Effector CD8-positive, alpha-beta T cell (primary cell): ENCODE measurements around the gene PRKX.
"Not testable (repeated sequence)": the region's sequence is repeated elsewhere in the genome, so short reads cannot be mapped to it uniquely, and the experiment has no call there.

ENCODE experiments used
- DNase-seq: peaks from one replicate; lab custom pipeline; 2025; lab: John Stamatoyannopoulos, UW

PRKX gene

GRCh38 chrX:3653111-3653510 lies 60.3 kb downstream of the PRKX start:
- DNase-seq = no peak

DNA sequence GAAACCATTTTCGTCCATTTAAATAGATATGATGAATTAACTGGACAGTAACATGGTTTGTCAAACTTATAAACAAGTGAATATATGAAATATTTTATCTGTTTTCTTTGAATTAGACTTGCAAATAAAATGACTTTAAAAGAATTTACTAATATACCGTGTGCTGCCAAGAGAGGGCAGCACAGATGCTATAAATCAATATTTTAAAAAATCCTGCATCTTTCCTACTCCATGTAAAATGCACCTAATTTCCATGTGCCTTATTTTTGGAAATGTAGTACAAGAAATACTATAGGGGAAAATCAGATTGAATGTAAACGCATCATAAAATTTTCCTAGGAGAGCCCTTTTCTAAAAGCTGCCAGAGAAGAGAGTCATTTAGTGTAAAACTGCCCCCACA lies 62.2 kb downstream of the PRKX start:
- no peak for DNase-seq

GRCh38 chrX:3648084-3648483 lies 65.4 kb downstream of the PRKX start:
- no peak for DNase-seq

GRCh38 chrX:3639858-3640631 lies 73.4 kb downstream of the PRKX start:
- DNase-seq = not testable (repeated sequence)

DNA sequence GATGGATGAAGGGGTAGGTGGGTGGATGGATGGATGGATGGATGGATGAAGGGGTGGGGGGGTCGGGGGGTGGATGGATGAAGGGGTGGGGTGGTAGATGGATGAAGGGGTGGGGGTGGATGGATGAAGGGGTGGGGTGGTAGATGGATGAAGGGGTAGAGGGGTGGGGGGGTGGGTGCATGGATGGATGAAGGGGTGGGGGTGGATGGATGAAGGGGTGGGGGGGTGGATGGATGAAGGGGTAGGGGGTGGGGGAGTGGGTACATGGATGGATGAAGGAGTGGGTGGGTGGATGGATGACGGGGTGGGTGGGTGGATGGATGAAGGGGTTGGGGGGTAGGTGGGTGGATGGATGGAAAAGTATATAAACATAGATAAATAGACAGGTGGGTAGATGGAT lies 74.2 kb downstream of the PRKX start:
- no peak for DNase-seq

- no peak for DNase-seq
Measured at GRCh38 chrX:3638280-3638873, 75.1 kb downstream of the PRKX start.

GRCh38 chrX:3636803-3637202 lies 76.6 kb downstream of the PRKX start:
- no peak for DNase-seq

DNA sequence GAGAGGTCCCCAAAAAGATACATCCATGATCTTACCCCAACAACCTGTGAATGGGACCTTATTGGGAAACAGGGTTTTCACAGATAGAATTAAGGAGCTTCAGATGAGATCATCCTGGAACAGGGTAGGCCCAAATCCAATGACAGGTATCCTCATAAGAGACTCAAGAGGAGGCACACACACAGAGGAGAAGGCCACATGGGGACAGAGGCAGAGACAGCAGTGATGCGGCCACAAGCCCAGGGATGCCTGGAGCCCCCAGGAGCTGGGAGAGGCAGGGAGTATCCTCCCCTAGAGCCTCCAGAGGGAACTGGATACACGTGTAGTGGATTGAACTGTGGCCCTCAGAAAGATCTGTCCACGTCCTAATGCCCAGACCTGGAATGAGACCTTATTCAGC lies 82.3 kb downstream of the PRKX start:
- DNase-seq = no peak

DNA sequence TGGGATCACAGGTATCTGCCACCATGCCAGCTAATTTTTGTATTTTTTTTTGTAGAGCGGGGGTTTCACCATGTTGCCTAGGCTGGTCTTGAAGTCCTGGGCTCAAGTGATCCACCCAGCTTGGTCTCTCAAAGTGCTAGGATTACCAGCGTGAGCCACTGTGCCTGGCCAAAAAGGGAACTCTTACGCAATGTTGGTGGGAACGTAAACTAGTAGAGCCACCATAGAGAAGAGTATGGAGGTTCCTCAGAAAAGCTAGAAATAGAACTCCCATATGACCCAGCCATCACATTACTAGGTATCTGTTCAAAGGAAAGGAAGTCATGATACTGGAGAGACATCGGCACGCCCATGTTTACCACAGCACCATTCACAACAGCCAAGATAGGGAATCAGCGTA lies 85.9 kb downstream of the PRKX start:
- DNase-seq = no peak

DNA sequence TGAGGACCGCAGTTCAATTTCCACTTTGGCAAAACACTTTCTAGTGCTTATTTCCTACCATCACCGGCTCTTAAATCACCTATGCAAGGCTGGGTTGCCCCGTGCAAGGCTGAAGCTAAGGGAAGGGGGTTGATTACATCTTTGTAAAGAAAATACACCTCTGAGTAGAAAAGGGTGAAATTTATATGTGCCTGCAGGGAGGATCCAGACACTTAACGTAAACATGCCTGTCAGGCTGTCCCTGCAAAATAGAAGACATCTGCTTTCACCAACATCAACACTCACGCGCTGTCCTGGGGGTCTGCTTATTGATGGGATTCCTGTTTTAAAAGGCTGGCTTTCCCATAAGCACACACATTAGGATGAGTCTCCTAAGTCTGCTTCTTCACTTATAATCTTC lies 92.0 kb downstream of the PRKX start:
- no peak for DNase-seq

DNA sequence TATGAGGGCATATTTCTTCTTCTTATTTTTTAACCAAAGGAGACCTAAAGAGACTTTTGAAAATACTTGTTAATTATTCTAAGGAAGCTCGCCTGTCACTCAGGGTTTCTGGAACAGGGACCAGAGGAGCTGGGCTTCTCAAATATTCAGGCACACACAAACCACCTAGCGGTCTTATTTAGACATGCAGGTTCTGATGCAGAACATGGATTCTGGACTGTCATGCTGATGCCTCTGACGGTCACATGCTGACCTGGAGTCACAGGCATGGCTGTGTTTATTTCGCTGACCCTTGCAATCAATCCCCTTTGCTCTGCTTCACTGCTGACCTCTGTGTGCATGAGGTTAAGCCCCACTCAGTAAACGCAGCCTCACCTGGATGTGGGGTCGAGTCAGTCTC lies 101.7 kb downstream of the PRKX start:
- DNase-seq = not testable (repeated sequence)

DNA sequence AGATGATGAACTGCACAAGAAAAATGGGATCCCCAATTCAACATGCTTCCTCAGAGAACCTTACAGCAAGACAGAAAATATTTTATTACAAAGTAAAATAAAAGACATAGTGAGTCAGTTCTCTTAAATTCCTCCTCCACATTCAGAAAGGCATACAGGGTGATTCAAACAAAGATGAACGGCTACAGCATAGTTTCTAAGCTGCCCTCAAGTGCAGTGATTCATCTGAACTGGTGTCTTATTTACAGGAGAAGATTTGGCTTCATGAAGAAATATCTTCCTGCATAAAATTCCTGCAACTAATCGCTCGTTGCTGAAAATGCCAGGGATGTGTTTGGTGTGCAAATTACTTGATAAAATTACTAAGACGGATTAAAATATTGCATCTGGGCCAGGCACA lies 103.6 kb downstream of the PRKX start:
- DNase-seq = no peak

GRCh38 chrX:3603026-3603661 lies 110.3 kb downstream of the PRKX start:
- DNase-seq = no peak

DNA sequence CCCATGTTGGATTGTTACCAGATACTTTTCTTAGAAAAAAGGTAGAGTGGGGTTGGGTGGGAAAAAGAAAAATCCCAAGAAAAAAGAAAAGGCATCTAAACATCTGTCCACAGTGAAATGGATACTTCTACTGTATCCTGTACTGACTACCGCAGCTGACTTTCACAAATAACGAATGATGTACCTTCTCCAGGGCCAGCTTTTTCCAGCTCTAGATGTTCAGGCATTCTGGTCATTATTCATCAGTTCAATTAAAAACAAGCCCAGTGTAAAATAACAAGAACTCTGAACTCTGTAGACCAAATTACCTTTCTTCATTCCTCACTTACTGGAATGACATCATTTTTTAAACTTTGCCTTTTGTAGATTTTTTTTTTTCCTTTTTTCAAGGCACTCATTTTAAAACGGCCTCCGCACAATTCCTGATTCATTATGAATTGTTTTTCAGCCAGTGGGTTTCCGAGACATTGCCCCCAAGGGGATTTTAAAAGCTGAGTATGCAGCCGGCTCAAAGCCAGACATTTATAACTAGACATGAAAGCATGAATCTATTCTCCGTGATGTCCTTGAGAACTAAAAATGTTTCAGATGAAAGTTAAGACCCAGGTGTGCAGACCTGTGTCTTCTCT lies 113.5 kb downstream of the PRKX start:
- DNase-seq = no peak

GRCh38 chrX:3598709-3599108 lies 114.7 kb downstream of the PRKX start:
- no peak for DNase-seq

GRCh38 chrX:3598046-3598605 lies 115.3 kb downstream of the PRKX start:
- no peak for DNase-seq

GRCh38 chrX:3592184-3592583 lies 121.3 kb downstream of the PRKX start:
- DNase-seq = no peak

DNA sequence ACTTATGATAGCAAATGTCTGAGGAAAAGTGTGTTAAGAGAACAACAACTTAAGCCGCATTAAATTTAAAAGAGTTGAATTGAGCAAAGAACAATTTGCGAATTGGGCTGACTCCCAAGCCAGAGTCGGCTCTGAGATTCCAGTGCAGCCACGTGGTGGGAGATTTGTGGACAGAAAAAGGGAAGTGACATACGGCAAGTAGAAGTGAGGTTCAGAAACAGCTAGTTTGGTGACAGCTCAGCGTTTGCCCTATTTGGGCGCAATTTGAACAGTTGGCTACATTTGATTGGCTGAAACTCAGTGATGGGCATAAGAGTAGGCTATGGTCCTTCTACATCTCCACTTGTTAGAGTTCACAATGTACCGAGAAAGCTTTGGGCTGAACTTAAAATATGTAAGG lies 124.0 kb downstream of the PRKX start:
- DNase-seq = no peak

- no peak for DNase-seq
Measured at GRCh38 chrX:3585719-3586118, 127.7 kb downstream of the PRKX start.

GRCh38 chrX:3584415-3584996 lies 128.9 kb downstream of the PRKX start:
- DNase-seq = no peak

GRCh38 chrX:3582451-3582850 lies 131.0 kb downstream of the PRKX start:
- DNase-seq = no peak

- DNase-seq = no peak
Measured at GRCh38 chrX:3581609-3582108, 131.8 kb downstream of the PRKX start.
